Heart left ventricle (tissue), 16 donors: Measurements from ENCODE around the gene MT2A. TPM values are rescaled to one million over a fixed set of nuclear protein-coding genes. Genes with fewer than 3 reads are reported as not detected.
A peak's percentile ranks its signal among the peaks of the same experiment; 100 is the strongest.

Source experiments
- ATAC-seq, 4 donors: fragments of 200-7000 bp; cut with Tn5 transposase; one replicate each; pipeline ENCODE4 v1.9.1; 2020 to 2022; ENCODE audit warnings: moderate library complexity in 4 of 4, mild to moderate bottlenecking in 3 of 4, moderate number of reproducible peaks in 1 of 4
- DNase-seq, 5 donors: peaks; one replicate each; pipeline ENCODE4 v3.0.0-alpha.2; 2020
- H3K27ac ChIP-seq, 12 donors: fragments of 200-600 bp; sonication (generic) in 4 of 12; one replicate each; pipeline versions ENCODE4 v1.5.0 to v1.8.0; 2016 to 2022; ENCODE audit warnings: mild to moderate bottlenecking in 2 of 12
- H3K27me3 ChIP-seq, 9 donors: fragments of 200-600 bp; sonication (generic) in 2 of 9; one replicate each; pipeline versions ENCODE4 v1.5.1 to v1.8.0; 2016 to 2022; ENCODE audit warnings: mild to moderate bottlenecking in 3 of 9
- H3K36me3 ChIP-seq, 9 donors: fragments of 200-600 bp; sonication (generic) in 2 of 9; one replicate each; pipeline versions ENCODE4 v1.5.0 to v1.8.0; 2018 to 2022; ENCODE audit warnings: mild to moderate bottlenecking in 2 of 9
- H3K4me1 ChIP-seq, 12 donors: fragments of 200-600 bp; sonication (generic) in 4 of 12; one replicate each; pipeline versions ENCODE4 v1.5.0 to v1.8.0; 2016 to 2022; ENCODE audit warnings: mild to moderate bottlenecking in 3 of 12
- H3K4me3 ChIP-seq, 12 donors: fragments of 200-600 bp; sonication (generic) in 4 of 12; one replicate each; pipeline versions ENCODE4 v1.5.0 to v1.8.0; 2017 to 2022; ENCODE audit warnings: mild to moderate bottlenecking in 9 of 12, moderate library complexity in 4 of 12
- H3K9me3 ChIP-seq, 12 donors: fragments of 200-600 bp; sonication (generic) in 4 of 12; one replicate each; pipeline versions ENCODE4 v1.5.0 to v1.8.0; 2016 to 2022; ENCODE audit warnings: mild to moderate bottlenecking in 1 of 12
- CTCF ChIP-seq, 12 donors: fragments of 200-600 bp; sonication (generic) in 4 of 12; IDR thresholded peaks; one replicate each; pipeline versions ENCODE4 v1.5.0 to v1.8.0; 2018 to 2022; ENCODE audit warnings: antibody characterized with exemption in 12 of 12, mild to moderate bottlenecking in 5 of 12
- POLR2A ChIP-seq, 2 donors: fragments of 450-650 bp; IDR thresholded peaks; one replicate each; pipeline ENCODE4 v1.6.1; 2017; ENCODE audit warnings: antibody characterized with exemption in 2 of 2, mild to moderate bottlenecking in 2 of 2, moderate library complexity in 2 of 2
- WGBS, 4 donors: extraction: QIAGEN DNeasy Blood & Tissue Kit in 2 of 4; methylation state at CpG; one replicate each; pipeline versions ENCODE4 v1.1.5 to v1.1.7; 2013 to 2018; 5-methylcytosine and 5-hydroxymethylcytosine counted together
- intact Hi-C, 10 donors: fragments of 100-400 bp; cut with DNase I; formaldehyde crosslinking; loops; one replicate each; pipeline versions ENCODE4 v1.11.1 to v1.14.2; 2022
- polyA plus RNA-seq, 2 donors: library from polyadenylated mRNA; stranded (reverse); fragments of 200-250 nt; gene quantifications; one replicate each; pipeline ENCODE4 v1.2.3, GENCODE V29; 2013
- total RNA-seq, 9 donors: library from RNA; depleted of rRNA in 2 of 9; stranded (reverse); fragments of >200 nt in 2 of 9; fragmentation: NEBNext Ultra II Directional in 3 of 9; extraction: Animal tissue kit (Norgen Biotek cat#: 25700) in 3 of 9; gene quantifications; one replicate each; pipeline versions ENCODE4 v1.1.0 to v1.2.4, GENCODE V29; 2016 to 2023
- donor health status: ischemic (EF 13 %, LVEDD 7.1; RV severe dilation, severe dysfunction).
- donor health status: healthy with polysubstance abuse.
- donor health status: DM: no; HTN: yes; CAD: no.
- donor health status: DM: no; HTN: no; CAD: no.
- donor health status: ischemic (EF 25% LVEDD 6.9; RV normal size, moderate dysfunction).
- donor health status: ischemic (EF 25% LVEDD 5.7; RV mildly dilated, moderate dysfunction).
- donor health status: healthy.
- donor health status: DM: yes; HTN: yes; CAD: no.
- donor health status: ischemic (EF 35%, LVEDD 5.7; RV mildly dilated, moderate dysfunction).
- donor health status: nonischemic (EF 11% LVEDD 7.7; RV severe dilation, severe dysfunction).
- donor health status: DM: yes; HTN: yes; CAD: no.
- donor health status: PGD.
- donor health status: ischemic (EF 29% LVEDD 5.4; RV normal size, mild dysfunction).
- donor health status: nonischemic (EF 23%, LVEDD 6.1; RV moderate dilation, normal function).

The MT2A gene
- total and polyA plus RNA-seq, 11 donors = 44.3 to 318 (median 125) TPM

- peaks cover 0 to 30% (median 14%) of the 10 kb centered on the region in 12 donors for H3K4me1 ChIP-seq
- 2 to 4% (median 2%) methylated on average over 35 to 62 of the region's 62 CpGs for WGBS, 4 donors
- DNase-seq (peak; percentile 82 to 90 (median 90)), ATAC-seq (peak; percentile 88 to 94 (median 91))
- no peaks in the 10 kb centered on the region for H3K27me3 ChIP-seq
- no peaks in the 10 kb centered on the region for H3K9me3 ChIP-seq
- peak within 1 kb of the TSS; percentile 81 to 99 (median 96) for H3K27ac ChIP-seq
- peak within 1 kb of the TSS; percentile 56 to 95 (median 70) for H3K4me3 ChIP-seq
- intact Hi-C loops = loop anchor here in 3 of 10 donors (1.0 to 5.0 kb wide), 3 partner anchors 16 to 57 kb away; partner anchors contain the start of genes MT2A (in 2 of the 3) and MT1X (in 1 of the 3)
- TF ChIP-seq POLR2A (IDR thresholded peaks at IDR 0.05) (peak in 1 of 2 donors; percentile 90), CTCF (IDR thresholded peaks at IDR 0.05) (no peak)
- H3K36me3 ChIP-seq = no peaks in the 10 kb centered on the region
Observed at GRCh38 chr16:56625140-56625942, 17.0 kb downstream of the MT2A start, which contains the start of gene MT1E. Gene MT1E (plus strand): TSS chr16:56625781. CDS start chr16:56625852, 71 bp downstream.

- Histone ChIP-seq H3K36me3 (no peaks in the 10 kb centered on the region), H3K9me3 (no peaks in the 10 kb centered on the region), H3K4me1 (peaks cover 0 to 30% (median 14%) of the 10 kb centered on the region in 12 donors), H3K27me3 (no peaks in the 10 kb centered on the region), H3K27ac (peak overlapping the region; percentile 81 to 99 (median 96)), H3K4me3 (peak overlapping the region; percentile 56 to 95 (median 70))
- intact Hi-C loops = loop anchor here in 5 of 10 donors (1.0 to 5.0 kb wide), 4 partner anchors 15 to 56 kb away; partner anchors contain the start of genes MT2A (in 3 of the 5) and MT1X (in 1 of the 5)
- DNase-seq (peak in 4 of 5 donors; percentile 61 to 90 (median 74)), ATAC-seq (peak; percentile 84 to 89 (median 86))
- TF ChIP-seq POLR2A (IDR thresholded peaks at IDR 0.05) = no peak
- no peak for TF ChIP-seq CTCF (IDR thresholded peaks at IDR 0.05)
- WGBS, 4 donors = 31 to 35% (median 32%) methylated on average over 12 to 16 of the region's 16 CpGs
Observed at GRCh38 chr16:56625943-56626654, 17.7 kb downstream of the MT2A start.

GRCh38 chr16:56626685-56627084 is 18.3 kb downstream of the MT2A start:
- peak overlapping the region; percentile 56 to 95 (median 70) for H3K4me3 ChIP-seq
- TF ChIP-seq POLR2A (IDR thresholded peaks at IDR 0.05) (no peak), CTCF (IDR thresholded peaks at IDR 0.05) (no peak)
- peak overlapping the region; percentile 81 to 99 (median 96) for H3K27ac ChIP-seq
- H3K36me3 ChIP-seq = no peaks in the 10 kb centered on the region
- peaks cover 0 to 30% (median 13%) of the 10 kb centered on the region in 12 donors for H3K4me1 ChIP-seq
- H3K9me3 ChIP-seq = no peaks in the 10 kb centered on the region
- DNase-seq = peak in 1 of 5 donors; percentile 50
- intact Hi-C loops = loop anchor here in 3 of 10 donors (2.0 to 5.0 kb wide), 3 partner anchors 16 to 56 kb away; partner anchors contain the start of genes MT1X (in 1 of the 3) and MT2A (in 1 of the 3)
- 45 to 60% (median 54%) methylated on average over 7 of the region's 7 CpGs for WGBS, 4 donors
- peak in 1 of 4 donors; percentile 17 for ATAC-seq
- peaks cover 0 to 3% (median 0%) of the 10 kb centered on the region in 9 donors for H3K27me3 ChIP-seq
